Ishikawa (cell line): ENCODE measurements around the gene C11orf98.

Experiments
- CEBPB ChIP-seq: IDR thresholded peaks from 2 replicates; pipeline ENCODE4 v1.6.1; 2012
- CREB1 ChIP-seq: IDR thresholded peaks from 2 replicates; pipeline ENCODE4 v1.6.1; 2012; ENCODE audit warnings: low read depth
- EGR1 ChIP-seq: IDR thresholded peaks from 2 replicates; pipeline ENCODE4 v1.6.1; 2012
- EP300 ChIP-seq: IDR thresholded peaks from 2 replicates; pipeline ENCODE4 v1.6.1; 2012; ENCODE audit warnings: borderline replicate concordance
- FOXM1 ChIP-seq: IDR thresholded peaks from 2 replicates; pipeline ENCODE4 v1.6.1; 2012; ENCODE audit warnings: low read depth, borderline replicate concordance
- NFIC ChIP-seq: IDR thresholded peaks from 2 replicates; pipeline ENCODE4 v1.6.1; 2012
- RAD21 ChIP-seq: IDR thresholded peaks from 2 replicates; pipeline ENCODE4 v1.6.1; 2012; ENCODE audit warnings: low read depth
- TAF1 ChIP-seq: IDR thresholded peaks from 2 replicates; pipeline ENCODE4 v1.6.1; 2012; ENCODE audit warnings: low read depth, mild to moderate bottlenecking
- TCF12 ChIP-seq: IDR thresholded peaks from 2 replicates; pipeline ENCODE4 v1.6.1; 2012; ENCODE audit warnings: low read depth
- TEAD4 ChIP-seq: IDR thresholded peaks from 2 replicates; pipeline ENCODE4 v1.6.1; 2012
- YY1 ChIP-seq: IDR thresholded peaks from 2 replicates; pipeline ENCODE4 v1.6.1; 2012; ENCODE audit warnings: low read depth
- ZBTB7A ChIP-seq: IDR thresholded peaks from 2 replicates; pipeline ENCODE4 v1.6.1; 2012; ENCODE audit warnings: low read depth
- TF ChIP-seq, protein P1 (sequence below): IDR thresholded peaks from 2 replicates; pipeline ENCODE4 v1.6.1; 2012
- TF ChIP-seq, protein P2 (sequence below): IDR thresholded peaks from 2 replicates; pipeline ENCODE4 v1.6.1; 2012; ENCODE audit warnings: low read depth, mild to moderate bottlenecking
- TF ChIP-seq, protein P3 (sequence below): IDR thresholded peaks from 2 replicates; pipeline ENCODE4 v1.6.1; 2012

C11orf98 gene

DNA sequence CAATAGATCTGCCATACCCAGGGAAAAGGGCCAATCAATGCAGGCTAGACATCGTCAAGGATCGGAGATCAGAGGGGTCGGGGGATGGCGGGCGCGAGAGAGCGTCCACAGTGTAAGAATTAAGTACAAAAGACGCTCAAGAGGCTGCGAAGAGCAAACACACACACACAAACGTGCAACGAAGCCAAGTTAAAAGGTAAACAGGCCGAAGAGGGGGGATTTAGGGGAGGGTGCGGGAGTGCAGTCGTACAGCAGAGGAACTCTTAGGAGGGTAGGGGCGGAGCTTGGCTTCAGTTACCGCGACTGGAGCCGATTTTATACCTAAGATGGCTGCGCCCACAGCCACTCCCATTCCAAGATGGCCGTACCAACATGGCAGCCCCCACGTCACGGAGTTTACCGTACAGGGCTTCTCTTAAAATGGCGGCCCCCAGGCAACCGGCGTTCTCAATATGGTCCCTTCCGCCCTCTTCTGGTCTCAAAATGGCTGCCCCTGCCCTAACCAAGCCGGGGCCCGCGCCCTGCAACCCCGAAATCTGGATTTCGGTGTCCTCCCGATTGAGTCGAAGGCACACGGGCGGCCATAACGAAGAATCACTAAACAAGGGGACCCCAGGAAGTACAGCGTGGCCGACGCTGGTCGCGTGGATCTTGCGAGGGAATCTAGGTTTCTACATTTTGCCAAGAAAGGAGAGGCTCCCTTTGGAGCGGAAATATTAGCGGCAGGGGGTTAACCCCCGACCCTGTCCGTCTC is 44.4 kb upstream of the C11orf98 start:
- no peak for TF ChIP-seq NFIC
- TF ChIP-seq, protein P1, sequence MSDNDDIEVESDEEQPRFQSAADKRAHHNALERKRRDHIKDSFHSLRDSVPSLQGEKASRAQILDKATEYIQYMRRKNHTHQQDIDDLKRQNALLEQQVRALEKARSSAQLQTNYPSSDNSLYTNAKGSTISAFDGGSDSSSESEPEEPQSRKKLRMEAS = no peak
- TF ChIP-seq ZBTB7A = no peak
- peak; percentile 77 for TF ChIP-seq YY1
- TF ChIP-seq RAD21 = no peak

DNA sequence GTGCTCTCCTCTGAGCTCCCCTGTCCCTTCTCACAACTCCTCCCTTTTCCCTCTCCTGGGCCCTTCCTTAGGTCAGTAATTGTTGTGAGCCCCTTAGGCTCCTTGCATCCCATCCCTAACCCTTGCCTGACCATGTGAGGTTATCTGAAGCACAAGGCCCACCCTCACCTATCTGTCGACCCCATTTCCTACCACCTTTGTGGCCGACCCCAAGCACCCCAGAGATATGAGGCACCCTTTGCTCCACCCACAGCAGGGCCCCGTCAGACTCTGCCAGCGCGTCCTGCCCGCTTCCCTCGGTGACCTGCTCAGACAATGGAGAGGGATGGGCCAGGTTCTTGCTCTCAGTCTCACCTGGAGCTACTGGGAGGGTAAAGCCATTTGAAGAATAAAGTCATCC is 43.8 kb upstream of the C11orf98 start:
- TF ChIP-seq, protein P2, sequence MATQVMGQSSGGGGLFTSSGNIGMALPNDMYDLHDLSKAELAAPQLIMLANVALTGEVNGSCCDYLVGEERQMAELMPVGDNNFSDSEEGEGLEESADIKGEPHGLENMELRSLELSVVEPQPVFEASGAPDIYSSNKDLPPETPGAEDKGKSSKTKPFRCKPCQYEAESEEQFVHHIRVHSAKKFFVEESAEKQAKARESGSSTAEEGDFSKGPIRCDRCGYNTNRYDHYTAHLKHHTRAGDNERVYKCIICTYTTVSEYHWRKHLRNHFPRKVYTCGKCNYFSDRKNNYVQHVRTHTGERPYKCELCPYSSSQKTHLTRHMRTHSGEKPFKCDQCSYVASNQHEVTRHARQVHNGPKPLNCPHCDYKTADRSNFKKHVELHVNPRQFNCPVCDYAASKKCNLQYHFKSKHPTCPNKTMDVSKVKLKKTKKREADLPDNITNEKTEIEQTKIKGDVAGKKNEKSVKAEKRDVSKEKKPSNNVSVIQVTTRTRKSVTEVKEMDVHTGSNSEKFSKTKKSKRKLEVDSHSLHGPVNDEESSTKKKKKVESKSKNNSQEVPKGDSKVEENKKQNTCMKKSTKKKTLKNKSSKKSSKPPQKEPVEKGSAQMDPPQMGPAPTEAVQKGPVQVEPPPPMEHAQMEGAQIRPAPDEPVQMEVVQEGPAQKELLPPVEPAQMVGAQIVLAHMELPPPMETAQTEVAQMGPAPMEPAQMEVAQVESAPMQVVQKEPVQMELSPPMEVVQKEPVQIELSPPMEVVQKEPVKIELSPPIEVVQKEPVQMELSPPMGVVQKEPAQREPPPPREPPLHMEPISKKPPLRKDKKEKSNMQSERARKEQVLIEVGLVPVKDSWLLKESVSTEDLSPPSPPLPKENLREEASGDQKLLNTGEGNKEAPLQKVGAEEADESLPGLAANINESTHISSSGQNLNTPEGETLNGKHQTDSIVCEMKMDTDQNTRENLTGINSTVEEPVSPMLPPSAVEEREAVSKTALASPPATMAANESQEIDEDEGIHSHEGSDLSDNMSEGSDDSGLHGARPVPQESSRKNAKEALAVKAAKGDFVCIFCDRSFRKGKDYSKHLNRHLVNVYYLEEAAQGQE = no peak

DNA sequence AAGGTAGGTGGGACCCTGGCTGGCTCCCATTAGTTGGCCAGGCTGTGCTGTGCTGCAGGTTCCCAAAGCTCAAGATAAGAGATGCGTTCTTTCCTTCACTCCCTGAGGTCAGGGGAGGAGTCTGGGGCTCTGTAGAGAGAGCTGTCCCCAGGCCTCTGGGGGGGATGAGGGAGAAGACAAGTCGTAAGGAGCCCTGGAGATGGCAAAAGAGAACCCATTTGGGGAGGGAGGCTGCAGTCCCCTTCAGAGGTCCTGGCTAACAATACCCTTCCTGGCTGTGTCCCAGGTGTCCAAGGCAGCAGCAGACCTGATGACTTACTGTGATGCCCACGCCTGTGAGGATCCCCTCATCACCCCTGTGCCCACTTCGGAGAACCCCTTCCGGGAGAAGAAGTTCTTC is 43.4 kb upstream of the C11orf98 start:
- TF ChIP-seq TAF1 (no peak), FOXM1 (no peak), TEAD4 (no peak), RAD21 (no peak), EGR1 (no peak), CEBPB (no peak), EP300 (no peak), CREB1 (no peak)
- TF ChIP-seq, protein P1 = no peak

DNA sequence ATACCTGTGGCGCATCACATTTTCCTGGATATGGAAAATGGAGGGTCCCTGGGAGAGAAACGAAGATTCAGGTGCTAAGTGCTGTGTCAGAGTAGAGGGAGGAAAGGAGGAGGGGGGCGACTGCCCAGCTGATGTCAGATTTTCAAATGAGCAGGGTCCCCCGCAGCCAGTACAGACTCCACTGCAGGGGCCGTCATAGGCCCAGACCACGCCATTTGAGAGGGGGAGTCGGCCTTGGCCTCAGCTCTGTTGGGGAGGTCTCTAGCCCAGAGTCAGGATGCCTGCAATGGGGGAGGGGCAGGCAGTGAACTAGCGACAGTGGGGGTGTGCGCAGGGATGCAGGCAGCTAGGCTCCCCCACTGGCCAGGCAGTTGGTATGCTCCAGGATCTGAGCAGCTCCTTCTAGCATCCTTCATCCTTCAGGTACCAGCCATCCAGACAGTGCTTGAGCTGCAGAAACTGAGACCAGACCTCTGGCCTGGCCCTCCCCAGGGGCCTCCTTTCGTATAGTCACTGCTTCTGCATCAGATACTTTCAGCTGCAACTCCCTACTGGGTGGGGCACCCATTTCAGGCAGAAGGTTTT is 42.4 kb upstream of the C11orf98 start, which contains the start of the genes BSCL2 and GNG3:
Gene BSCL2, minus strand, starts transcription at position 148 of the 585 bp plus-strand sequence. CDS start 229 bp downstream, outside the sequence.
Gene GNG3, plus strand, starts transcription at position 400 of the 585 bp plus-strand sequence. CDS start 620 bp downstream, outside the sequence.
- TF ChIP-seq ZBTB7A (no peak), CREB1 (no peak), TCF12 (no peak)

DNA sequence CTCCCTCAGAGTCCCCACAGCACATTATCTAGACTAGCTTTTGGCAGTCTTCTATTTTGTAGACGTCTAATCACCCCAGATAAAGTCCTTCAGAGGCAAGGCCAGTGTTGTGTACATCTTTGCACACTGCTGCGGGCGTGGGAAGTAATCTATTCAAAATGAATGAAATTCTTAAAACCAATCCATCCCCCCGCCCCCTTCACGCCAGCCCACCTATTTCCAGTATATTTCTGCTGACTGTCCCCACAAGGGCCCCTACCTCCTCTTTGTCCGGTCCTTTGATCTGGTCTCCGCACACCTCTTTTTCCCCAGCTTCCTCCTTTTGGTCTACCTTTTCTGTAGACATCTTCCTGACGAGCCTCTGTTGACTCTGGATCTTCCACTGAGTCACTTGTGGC is 41.8 kb upstream of the C11orf98 start:
- TF ChIP-seq ZBTB7A (no peak), FOXM1 (no peak), NFIC (no peak), TAF1 (no peak), TEAD4 (no peak), TCF12 (no peak), CEBPB (no peak), CREB1 (no peak)
- TF ChIP-seq, protein P3, sequence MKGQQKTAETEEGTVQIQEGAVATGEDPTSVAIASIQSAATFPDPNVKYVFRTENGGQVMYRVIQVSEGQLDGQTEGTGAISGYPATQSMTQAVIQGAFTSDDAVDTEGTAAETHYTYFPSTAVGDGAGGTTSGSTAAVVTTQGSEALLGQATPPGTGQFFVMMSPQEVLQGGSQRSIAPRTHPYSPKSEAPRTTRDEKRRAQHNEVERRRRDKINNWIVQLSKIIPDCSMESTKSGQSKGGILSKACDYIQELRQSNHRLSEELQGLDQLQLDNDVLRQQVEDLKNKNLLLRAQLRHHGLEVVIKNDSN = no peak
- TF ChIP-seq, protein P2 = no peak
- TF ChIP-seq, protein P1 = no peak

DNA sequence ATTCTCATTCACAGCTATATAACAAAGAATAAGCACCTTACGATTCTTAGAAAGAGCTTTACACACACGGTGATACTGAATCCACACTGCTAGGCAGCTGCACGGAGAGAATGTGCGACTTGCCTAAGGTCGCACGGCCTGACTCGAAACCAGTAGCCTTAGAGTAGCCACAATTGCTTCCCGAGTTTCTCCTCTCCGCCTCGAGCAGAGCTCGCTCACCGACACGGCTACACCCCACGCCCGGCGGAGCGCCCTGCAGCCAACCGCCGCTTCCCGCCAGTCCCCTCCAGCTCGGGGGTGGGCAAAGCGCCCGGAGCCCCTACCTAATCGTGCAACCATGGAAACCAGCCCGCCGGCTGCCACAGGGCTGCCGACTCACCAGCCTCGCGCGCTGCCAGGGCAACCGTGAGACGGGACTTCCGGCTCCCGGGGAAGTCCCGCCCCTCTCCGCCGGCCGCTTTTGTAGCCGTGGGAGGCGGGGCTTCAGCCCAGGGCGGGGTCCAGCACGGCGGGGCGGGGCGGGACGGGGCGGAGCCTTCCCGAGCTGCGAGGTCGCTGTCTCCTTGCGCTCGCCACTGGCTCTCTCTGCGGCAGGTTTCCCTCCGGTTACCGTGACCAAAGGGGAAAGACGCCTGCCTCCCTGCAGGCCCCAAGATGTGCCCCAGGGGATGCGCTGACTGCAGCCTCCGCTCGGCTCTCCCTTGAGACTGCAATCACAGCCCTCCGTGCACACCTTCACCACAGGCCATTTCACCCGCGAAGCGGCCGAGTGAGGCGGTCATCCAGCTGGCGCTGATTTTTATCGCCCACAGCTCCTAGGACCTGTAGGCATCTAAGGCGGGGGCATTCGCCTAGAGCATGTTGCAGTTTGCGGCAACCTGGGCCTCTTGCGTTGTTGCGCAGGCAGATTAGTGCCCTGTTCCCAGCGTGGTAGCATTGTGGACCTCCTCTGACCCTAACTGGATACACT is 41.2 kb upstream of the C11orf98 start:
- TF ChIP-seq, protein P3 = no peak
- TF ChIP-seq, protein P1 = peak; percentile 52
- TF ChIP-seq TAF1 (no peak), EP300 (no peak), RAD21 (no peak), FOXM1 (no peak), TCF12 (no peak; the same call in 1 of the 2 replicates), NFIC (peak; percentile 34; the same call in 1 of the 2 replicates), CREB1 (no peak)
- TF ChIP-seq, protein P2 = no peak
